ENCODE data around the gene PSMD1.
"Not testable (repeated sequence)": the region's sequence is repeated elsewhere in the genome, so short reads cannot be mapped to it uniquely, and the experiment has no call there.

PSMD1 gene

GRCh38 chr2:231117922-231118613, 61.4 kb downstream of the PSMD1 start:
- no peak for DNase-seq

GRCh38 chr2:231118614-231118942, 61.9 kb downstream of the PSMD1 start:
- DNase-seq = no peak

DNA sequence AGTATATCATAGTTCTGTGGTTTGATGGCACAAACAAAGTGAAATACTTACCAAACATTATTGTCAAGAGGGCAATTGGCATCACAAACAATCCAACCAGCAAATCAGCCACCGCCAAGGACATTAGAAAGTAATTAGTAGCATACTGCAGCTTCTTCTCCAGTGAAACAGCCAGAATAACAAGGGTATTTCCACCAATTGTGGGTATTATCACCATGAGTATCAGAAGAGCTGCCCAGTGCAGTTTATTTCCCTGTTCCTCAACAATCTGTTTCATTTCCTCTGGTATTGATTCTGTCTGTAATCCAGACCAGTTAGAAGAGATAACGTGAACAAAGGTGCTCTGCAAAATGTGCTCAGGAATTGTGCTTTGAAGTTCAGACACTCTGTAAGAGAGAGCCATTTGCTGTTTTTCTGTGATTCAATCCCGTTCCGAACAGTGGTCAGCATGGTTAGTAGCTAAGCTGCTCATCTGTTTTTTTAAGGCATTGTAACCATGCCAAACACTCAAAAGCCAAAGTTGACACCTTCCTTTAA, 66.8 kb downstream of the PSMD1 start:
- no peak for DNase-seq

DNA sequence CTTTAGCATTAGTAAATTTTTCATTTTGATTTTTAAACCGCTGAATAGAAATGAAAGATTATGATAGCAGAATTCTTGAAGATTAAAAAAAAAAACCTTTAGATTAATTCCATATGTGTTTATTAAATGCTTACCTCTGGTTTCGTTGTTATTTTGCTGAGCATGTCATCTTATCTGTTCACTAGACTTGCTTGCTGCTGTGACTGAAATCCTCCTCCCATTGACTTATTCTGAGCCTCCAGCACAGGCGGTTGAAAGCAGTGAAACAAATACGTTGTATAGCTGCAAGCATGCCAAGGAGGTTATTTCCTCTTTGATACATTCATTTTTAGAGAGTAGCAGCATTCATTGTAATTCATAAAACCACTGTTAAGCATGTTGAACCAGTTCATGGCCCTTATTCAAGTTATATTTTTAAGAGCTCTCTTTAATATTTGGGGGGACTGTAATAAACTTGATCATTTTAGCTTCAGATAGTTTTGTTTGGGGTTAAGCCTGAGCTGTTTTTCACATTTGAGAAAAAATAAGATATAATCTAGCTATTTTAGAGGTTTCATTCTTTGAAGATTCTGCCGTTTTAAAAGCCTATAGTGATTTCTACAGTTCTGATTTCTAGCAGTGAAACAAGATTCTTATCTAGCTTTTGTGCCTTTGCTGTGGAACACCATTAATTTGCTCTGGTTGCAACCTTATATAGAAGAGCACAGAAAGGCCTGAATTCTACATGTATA, 68.3 kb downstream of the PSMD1 start, which contains the start of gene HTR2B:
HTR2B (minus strand) TSS at position 205 of the 731 bp plus-strand sequence. CDS start 1,278 bp downstream, outside the sequence.
- DNase-seq = no peak

DNA sequence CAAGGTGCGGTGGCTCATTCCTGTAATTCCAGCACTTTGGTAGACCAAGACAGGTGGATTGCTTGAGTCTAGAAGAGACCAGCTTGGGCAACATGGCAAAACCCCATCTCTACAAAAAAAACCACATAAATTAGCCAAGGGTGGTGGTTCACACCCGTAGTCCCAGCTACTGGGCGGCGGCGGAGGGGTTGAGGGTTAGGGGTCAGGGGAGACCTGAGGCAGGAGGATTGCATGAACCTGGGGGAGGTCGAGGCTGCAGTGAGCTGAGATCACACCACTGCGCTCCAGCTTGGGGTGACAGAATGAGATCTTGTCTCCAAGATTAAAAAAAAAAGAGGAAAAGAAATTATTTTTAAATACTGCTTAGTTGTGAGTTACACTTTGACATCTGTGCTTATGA, 69.5 kb downstream of the PSMD1 start:
- no peak for DNase-seq

DNA sequence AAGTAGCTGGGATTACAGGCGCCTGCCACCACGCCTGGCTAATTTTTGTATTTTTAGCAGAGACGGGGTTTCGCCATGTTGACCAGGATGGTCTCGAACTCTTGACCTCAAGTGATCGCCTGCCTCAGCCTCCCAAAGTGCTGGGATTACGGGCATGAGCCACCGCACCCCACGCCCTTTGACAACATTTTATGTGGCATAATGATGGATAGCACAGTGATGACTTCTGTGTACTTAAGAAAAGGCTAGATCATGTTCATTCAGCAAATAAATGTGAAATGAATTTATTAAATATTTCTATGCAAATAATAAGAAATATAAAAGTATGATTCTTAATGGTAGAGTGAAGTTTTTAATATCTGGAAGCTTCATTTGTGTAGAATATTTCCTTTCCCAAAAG, 70.8 kb downstream of the PSMD1 start:
- no peak for DNase-seq

DNA sequence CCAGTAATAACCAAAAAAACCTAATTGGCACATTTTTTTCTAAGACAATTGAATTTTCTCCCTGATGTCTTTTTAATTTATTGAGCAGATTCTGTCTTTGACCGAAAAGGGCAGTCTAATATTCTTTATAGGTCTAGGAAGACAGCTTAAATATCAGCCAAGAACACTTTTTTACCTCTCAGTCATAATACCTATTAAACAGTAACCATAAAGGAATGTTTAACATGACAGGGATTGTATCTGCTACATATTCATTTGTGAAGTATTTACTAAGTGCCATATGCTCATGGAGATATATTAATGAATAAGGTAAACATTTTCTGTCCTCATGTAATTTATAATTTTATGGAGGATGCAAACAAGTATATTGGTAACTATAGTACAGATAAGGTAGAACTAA, 71.3 kb downstream of the PSMD1 start:
- no peak for DNase-seq

GRCh38 chr2:231128541-231128940, 71.9 kb downstream of the PSMD1 start:
- DNase-seq = no peak

GRCh38 chr2:231129216-231129615, 72.5 kb downstream of the PSMD1 start:
- no peak for DNase-seq

- no peak for DNase-seq
Measured at GRCh38 chr2:231130336-231131056, 73.8 kb downstream of the PSMD1 start.

DNA sequence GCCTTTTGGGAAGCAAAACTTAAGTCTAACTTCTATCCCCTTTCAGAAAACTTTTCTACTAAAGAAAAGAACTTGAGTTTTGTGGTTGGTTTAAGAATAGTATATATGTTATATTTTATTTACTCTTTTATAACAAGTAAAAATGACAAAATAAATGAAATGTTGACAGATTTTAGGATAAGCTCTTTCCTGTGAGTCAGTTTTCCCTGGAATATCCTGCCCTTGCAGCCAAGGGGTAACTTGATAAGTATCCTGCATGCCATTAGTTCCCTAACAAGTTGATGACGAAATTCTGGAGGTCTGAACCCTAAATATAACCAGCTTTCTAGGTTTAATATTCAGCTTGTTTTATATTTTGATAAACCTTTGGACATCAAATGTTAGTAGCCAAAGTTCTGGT, 75.5 kb downstream of the PSMD1 start:
- peak; percentile 62 for DNase-seq

DNA sequence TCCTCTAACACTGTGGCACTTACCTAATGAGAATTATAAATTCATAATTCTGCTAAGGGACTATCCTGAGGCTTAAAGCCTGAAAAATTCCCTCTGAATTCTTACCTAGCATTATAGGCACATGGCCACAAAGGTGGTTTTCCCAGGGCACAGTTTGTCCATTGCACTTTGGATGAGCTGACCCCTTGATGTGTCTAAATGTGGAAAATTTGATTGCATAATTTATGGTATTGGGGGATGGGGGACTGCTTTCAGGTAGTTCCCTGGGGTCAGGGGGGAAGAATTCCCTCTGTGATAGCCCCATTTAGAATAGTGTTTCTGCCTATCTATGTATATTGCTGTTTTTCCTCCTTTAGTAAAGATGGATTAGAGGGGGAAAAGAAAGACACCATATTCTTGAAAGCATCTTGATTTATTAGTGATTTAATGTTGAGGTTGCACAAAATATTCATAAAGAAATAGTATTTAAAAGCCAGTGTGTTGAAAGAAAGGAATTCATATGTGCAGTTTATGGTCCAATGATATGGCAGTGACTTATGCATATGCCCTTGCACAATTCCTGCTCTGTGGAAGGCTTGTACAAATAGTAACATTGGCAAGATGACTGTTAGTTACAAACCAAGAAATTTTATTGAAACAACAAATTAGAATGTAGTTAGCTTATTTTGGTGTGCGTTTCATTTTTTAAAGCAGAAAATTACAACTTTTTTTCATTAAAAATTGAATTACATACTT, 76.9 kb downstream of the PSMD1 start:
- peak; percentile 23 for DNase-seq

DNA sequence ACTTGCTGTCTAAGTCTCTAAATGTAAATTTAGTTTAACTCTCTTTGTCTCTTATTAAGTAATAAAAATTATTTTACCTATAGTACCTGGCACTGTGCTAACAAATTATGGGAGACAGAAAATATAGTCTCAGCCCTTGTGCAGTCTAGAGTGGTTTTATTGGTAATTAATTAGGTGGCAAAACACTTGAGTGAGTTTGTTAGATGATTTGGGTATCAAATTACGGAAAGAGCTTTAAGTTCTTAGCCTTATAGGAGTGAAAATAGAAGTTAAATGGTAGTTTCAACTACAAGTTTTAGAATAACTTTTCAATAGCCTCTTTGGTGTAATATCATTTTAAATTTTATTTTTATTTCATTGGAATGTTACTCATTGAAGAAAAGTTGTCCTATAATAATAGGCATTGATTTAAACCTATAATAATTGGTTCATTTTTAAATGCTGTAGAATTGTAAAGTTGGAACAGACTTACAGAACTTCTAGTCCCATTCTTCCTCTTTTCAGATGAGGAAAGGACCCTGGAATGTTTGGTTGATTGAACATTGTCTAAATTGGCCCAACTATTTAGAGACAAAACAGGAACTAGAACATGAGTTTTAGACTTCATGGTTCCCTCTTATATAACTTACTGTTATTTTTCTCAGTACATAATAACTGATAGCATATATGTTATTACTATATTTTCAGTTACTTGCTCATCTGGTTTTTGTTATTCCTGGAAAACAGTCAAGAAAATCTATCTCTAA, 78.4 kb downstream of the PSMD1 start:
- DNase-seq = no peak

GRCh38 chr2:231138699-231139098, 82.0 kb downstream of the PSMD1 start:
- no peak for DNase-seq

DNA sequence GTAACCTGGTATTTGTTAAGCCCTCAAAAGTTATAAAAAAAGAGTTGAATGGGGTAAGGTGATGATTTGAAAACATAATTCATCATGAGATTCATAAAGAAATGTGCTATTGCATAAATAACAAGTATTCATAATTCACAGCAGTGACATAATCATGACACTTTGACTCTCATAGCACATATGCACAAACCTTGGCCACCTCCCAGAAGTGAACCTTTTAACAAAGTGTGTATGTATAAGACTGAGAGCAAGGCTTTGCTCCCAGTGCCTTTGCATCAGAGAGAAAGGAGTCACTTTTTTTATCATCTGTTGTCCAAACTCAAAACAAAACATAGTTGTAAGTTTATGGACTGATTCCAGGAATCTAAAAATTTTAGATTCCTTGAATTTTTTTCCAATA, 83.1 kb downstream of the PSMD1 start:
- no peak for DNase-seq

- DNase-seq = not testable (repeated sequence)
Measured at GRCh38 chr2:231140808-231141207, 84.1 kb downstream of the PSMD1 start.

DNA sequence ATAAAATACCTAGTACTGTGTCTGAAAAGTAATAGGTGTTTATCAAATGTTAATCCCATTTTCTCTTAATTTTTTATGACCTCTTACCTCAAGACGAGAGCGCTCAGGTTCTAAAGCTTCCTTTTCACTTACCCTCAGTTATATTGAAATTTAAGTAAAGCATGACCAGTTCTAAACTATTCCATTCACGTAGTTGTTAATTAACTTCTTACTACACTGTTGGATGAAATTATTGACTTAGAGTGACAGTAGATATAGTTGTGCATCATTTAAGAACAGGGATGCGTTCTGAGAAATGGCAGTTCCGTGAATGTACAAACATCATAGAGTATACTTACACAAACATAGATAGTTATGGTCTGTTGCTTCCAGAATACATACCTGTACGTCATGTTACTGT, 88.2 kb downstream of the PSMD1 start:
- DNase-seq = no peak

DNA sequence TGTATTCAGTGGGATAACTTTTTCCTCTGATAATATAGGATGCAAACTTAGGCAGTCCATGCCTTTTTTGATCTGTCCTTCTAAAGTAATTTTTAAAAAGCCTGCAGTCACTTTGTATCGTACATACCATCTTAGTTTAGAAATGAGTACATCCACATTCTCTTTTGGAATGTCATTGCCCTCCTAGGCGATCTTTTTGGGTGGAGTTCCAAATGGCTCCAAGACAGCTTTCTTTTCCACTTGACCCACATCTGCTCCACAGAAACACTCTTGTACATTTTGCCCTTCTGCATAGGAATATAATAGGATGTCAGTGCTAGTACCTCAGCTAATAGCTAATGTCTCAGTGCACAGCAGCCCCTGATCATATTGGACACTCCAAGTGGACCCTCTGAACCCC, 90.0 kb downstream of the PSMD1 start:
- DNase-seq = peak; percentile 37

GRCh38 chr2:231152800-231153557, 96.3 kb downstream of the PSMD1 start:
- peak; percentile 48 for DNase-seq

DNA sequence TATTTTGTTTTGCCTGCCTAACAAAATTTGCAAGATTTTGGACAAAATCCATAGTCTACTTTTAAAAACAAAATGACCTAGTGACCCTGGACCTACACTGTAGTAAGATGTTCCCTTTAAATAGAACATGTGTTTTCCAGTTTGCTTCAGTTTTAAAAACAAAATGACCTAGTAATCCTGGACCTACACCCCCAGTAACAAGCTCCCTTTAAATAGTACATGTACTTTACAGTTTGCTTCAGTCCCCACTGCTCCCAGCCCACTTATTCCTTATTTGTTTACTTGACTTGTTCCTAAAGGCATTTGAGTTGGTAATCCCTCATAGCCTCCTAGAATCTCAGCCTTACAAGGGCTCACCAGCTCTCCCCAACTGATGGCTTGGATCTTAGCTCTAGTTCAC, 102.6 kb downstream of the PSMD1 start:
- DNase-seq = no peak

DNA sequence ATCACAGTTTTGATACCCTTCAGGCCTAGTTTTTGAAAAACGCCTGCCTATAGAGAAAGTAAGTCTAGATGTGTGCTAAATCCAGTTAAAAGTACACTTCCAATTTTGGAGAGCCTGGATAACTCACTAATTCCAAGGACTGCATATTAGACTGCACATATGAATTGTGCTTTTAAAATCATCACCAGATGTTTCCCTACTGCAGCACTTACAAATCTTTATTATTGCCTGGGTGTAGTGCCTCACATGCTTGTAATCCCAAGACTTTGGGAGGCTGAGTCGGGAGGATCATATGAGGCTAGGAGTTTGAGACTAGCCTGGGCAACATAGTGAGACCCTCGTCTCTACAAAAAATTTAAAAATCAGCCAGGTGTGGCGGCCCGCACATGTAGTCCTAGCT, 104.0 kb downstream of the PSMD1 start:
- DNase-seq = no peak
